HG03432 (cell line): ENCODE measurements around the gene PTPRN2.

Experiments
- ATAC-seq: cut with Tn5 transposase; IDR thresholded peaks from one replicate; pipeline ENCODE4 v1.9.1; 2021; ENCODE audit warnings: mild to moderate bottlenecking, moderate library complexity; ENCODE audit not compliant: unreplicated experiment

PTPRN2 gene

GRCh38 chr7:158029509-158029908, 558.1 kb downstream of the PTPRN2 start:
- no peak for ATAC-seq

GRCh38 chr7:158028971-158029370, 558.7 kb downstream of the PTPRN2 start:
- no peak for ATAC-seq

- ATAC-seq = no peak
Measured at GRCh38 chr7:158028290-158028941, 559.2 kb downstream of the PTPRN2 start.

- ATAC-seq = no peak
Measured at GRCh38 chr7:158027646-158028045, 560.0 kb downstream of the PTPRN2 start.

- ATAC-seq = no peak
Measured at GRCh38 chr7:158026636-158027265, 560.9 kb downstream of the PTPRN2 start.

GRCh38 chr7:158025686-158026600, 561.7 kb downstream of the PTPRN2 start:
- no peak for ATAC-seq

- ATAC-seq = no peak
Measured at GRCh38 chr7:158024881-158025280, 562.7 kb downstream of the PTPRN2 start.

- no peak for ATAC-seq
Measured at GRCh38 chr7:158024351-158024715, 563.3 kb downstream of the PTPRN2 start.

- no peak for ATAC-seq
Measured at GRCh38 chr7:158023681-158024350, 563.8 kb downstream of the PTPRN2 start.

- ATAC-seq = no peak
Measured at GRCh38 chr7:158023157-158023556, 564.5 kb downstream of the PTPRN2 start.

- ATAC-seq = no peak
Measured at GRCh38 chr7:158022601-158023000, 565.0 kb downstream of the PTPRN2 start.

GRCh38 chr7:158021836-158022235, 565.8 kb downstream of the PTPRN2 start:
- no peak for ATAC-seq

GRCh38 chr7:158020706-158021095, 566.9 kb downstream of the PTPRN2 start:
- no peak for ATAC-seq

GRCh38 chr7:158019726-158020705, 567.6 kb downstream of the PTPRN2 start:
- ATAC-seq = no peak

- no peak for ATAC-seq
Measured at GRCh38 chr7:158018971-158019645, 568.5 kb downstream of the PTPRN2 start.

- ATAC-seq = no peak
Measured at GRCh38 chr7:158018098-158018762, 569.4 kb downstream of the PTPRN2 start.

GRCh38 chr7:158017111-158018097, 570.2 kb downstream of the PTPRN2 start:
- ATAC-seq = no peak
